Mucosa of rectum (tissue), 2 donors: ENCODE results near the gene ASIC2.
A peak's percentile ranks its signal among the peaks of the same experiment; 100 is the strongest.

Experiments used
- H3K27ac ChIP-seq, 2 donors: one replicate each; pipeline ENCODE4 v1.7.0; 2013; ENCODE audit warnings: inconsistent platforms in 2 of 2, low read depth in 2 of 2, low read length in 2 of 2
- H3K27me3 ChIP-seq, 2 donors: one replicate each; pipeline ENCODE4 v1.7.0; 2013; ENCODE audit warnings: low read length in 2 of 2; ENCODE audit not compliant: control insufficient read depth in 2 of 2, insufficient read depth in 2 of 2
- H3K36me3 ChIP-seq, 2 donors: one replicate each; pipeline ENCODE4 v1.7.0; 2013; ENCODE audit warnings: low read length in 2 of 2; ENCODE audit not compliant: control insufficient read depth in 2 of 2, insufficient read depth in 2 of 2
- H3K4me1 ChIP-seq, 2 donors: one replicate each; pipeline ENCODE4 v1.7.0; 2013; ENCODE audit warnings: low read length in 2 of 2, mild to moderate bottlenecking in 1 of 2; ENCODE audit not compliant: control insufficient read depth in 2 of 2, insufficient read depth in 2 of 2
- H3K4me3 ChIP-seq, 2 donors: one replicate each; pipeline ENCODE4 v1.7.0; 2013; ENCODE audit warnings: low read length in 2 of 2
- H3K9ac ChIP-seq, 2 donors: one replicate each; pipeline ENCODE4 v1.7.0; 2013; ENCODE audit warnings: low read length in 2 of 2, low read depth in 1 of 2, mild to moderate bottlenecking in 1 of 2
- H3K9me3 ChIP-seq, 2 donors: one replicate each; pipeline ENCODE4 v1.7.0; 2013; ENCODE audit warnings: low read length in 2 of 2; ENCODE audit not compliant: control insufficient read depth in 2 of 2
- donor health status: healthy.
- donor health status: Normal muscosa, but diverticular disease.

The ASIC2 gene

DNA sequence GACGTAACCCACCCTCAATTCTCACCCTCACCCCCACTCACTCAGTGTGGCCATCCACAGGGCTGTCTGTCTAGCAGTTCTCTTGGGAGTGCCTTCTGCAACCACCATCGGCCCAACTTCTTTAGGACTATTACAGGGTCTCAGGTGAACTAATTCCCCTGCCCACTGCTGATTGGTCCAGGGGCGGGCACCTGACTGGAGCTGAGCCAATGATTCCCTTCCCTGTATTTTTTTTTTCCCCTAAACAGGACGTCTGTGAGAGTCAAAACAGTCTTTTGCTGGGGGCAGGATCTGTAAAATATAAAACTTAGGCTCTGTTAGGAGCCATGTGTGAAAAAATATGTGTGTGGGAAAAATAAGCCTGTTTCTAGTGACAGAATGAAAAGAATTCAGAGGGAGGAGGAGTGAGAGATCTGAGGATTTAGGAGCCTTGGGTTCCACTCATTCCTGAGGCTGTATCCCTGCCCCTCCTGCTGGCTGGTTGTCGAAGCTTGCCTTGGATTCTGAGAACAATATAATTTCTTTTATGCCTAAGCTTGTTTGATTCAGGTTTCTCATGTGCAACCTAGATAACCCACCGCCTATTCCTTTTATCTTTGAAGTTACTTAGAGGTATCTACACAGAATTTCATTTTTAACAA, 186.4 kb downstream of the ASIC2 start:
- no peaks in the 10 kb centered on the region for H3K27me3 ChIP-seq
- H3K4me3 ChIP-seq, result no peak overlapping the region

DNA sequence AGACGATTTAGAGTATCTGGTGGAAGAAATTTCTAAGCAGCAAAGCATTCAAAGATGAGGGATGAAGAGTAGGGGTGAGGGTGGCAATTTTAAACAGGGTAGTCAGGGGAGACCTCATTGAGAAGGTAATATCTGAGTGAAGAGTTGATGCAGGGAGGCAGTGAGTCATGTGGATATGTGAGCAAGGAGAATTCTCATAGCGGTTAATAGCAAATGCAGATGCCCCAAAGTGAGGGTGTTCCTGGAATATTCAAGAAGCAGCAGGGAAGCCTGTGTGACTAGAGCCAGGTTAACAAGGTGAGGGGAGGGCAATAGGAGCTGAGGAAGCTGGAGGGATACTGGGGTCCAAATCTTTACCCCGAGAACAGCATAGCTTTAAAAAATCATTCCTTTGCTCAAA, 187.2 kb downstream of the ASIC2 start:
- Histone ChIP-seq H3K27ac (no peak overlapping the region), H3K4me1 (no peaks in the 10 kb centered on the region), H3K36me3 (no peaks in the 10 kb centered on the region), H3K27me3 (no peaks in the 10 kb centered on the region), H3K9ac (no peak overlapping the region), H3K4me3 (no peak overlapping the region), H3K9me3 (no peaks in the 10 kb centered on the region)

More for the DNA sequence above, 186.4 kb downstream of the ASIC2 start:
- Histone ChIP-seq H3K4me1 (no peaks in the 10 kb centered on the region), H3K9me3 (no peaks in the 10 kb centered on the region), H3K9ac (no peak overlapping the region), H3K36me3 (no peaks in the 10 kb centered on the region), H3K27ac (no peak overlapping the region)

DNA sequence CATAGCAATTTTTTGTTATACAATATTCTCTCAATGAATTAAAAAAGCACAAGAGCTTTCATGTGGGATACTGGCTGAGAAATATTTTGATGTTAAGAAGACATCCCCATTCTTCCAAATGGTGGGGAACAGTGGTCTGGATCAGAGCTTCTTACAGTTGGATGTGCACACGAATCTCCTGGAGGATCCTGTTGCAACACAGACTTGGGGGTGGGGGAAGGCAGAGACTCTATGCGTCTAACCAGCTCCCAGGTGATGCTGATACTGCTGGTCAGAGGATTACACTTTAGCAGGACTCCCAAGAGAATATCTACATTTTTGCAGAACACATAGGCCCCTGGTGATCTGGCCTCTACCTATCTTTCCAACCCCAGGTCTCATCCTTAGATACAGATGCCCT, 193.2 kb downstream of the ASIC2 start:
- H3K9me3 ChIP-seq, result no peaks in the 10 kb centered on the region
- H3K4me1 ChIP-seq, result no peaks in the 10 kb centered on the region
- H3K9ac ChIP-seq, result no peak overlapping the region
- H3K27ac ChIP-seq, result no peak overlapping the region
- H3K36me3 ChIP-seq, result no peaks in the 10 kb centered on the region
- peaks cover 0 to 5% of the 10 kb centered on the region in 2 donors for H3K27me3 ChIP-seq
- H3K4me3 ChIP-seq, result no peak overlapping the region

DNA sequence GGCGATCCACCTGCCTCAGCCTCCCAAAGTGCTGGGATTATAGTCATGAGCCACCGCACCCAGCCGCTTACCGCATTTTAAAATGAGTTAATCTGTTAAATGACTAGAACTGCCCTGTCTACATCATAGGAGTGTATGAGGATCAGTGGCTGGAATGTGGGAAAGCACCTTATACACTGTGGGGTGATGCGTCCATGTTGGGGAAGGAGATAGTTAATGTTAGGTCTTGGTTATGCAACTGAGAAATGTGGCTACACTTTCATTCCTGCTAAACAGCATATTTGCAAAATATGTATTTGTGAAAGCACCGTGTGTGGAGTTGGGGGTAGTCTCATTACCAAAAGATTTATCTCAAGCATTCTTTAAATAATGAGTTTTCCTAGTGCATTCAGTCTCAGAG, 193.8 kb downstream of the ASIC2 start:
- Histone ChIP-seq H3K27ac (no peak overlapping the region), H3K27me3 (peaks cover 0 to 5% of the 10 kb centered on the region in 2 donors), H3K9me3 (no peaks in the 10 kb centered on the region), H3K4me1 (no peaks in the 10 kb centered on the region), H3K4me3 (no peak overlapping the region), H3K9ac (no peak overlapping the region), H3K36me3 (no peaks in the 10 kb centered on the region)

DNA sequence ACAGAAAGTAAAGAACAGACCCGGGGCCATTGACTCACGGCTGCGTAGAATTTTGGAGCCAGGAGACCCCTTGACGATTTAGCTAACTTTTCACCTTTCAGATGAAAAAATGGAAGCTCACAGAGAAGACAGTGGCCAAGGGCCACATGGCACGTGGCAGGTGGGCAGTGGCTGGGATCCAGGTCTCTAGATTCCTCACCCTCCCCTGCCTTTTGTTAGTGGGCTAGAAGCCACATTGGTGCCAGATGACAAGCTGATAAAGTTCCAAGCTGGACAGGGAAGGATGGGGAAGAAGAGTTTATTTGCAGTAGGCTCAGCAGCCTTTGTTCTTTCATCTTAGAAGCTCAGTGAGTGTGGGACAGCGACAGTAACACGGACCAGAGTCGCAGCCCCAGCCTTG, 195.7 kb downstream of the ASIC2 start:
- Histone ChIP-seq H3K27ac (no peak overlapping the region), H3K4me1 (no peaks in the 10 kb centered on the region), H3K4me3 (no peak overlapping the region), H3K9me3 (no peaks in the 10 kb centered on the region), H3K36me3 (no peaks in the 10 kb centered on the region), H3K27me3 (peaks cover 0 to 5% of the 10 kb centered on the region in 2 donors), H3K9ac (no peak overlapping the region)

DNA sequence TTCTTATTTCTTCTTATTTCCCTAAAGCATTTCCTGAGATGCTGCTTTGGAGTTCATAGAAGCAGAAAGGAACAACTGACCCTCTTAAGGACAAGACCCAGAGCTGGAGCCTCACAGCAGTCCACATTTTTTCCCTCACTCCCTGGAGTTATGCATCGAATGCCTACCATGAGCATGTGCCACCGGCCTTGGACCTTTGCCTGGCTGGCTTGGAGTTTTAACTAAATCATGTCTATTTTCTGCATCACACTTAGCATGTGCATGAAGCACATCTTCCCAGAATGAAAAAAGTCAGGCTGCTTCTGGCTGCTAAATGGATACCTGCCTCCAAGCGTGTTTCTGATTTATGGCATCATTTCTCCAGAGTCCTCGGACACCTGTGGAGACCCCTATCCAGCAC, 196.9 kb downstream of the ASIC2 start:
- Histone ChIP-seq H3K36me3 (no peaks in the 10 kb centered on the region), H3K27me3 (peaks cover 0 to 5% of the 10 kb centered on the region in 2 donors), H3K9ac (no peak overlapping the region), H3K9me3 (no peaks in the 10 kb centered on the region), H3K27ac (no peak overlapping the region), H3K4me1 (no peaks in the 10 kb centered on the region), H3K4me3 (no peak overlapping the region)

DNA sequence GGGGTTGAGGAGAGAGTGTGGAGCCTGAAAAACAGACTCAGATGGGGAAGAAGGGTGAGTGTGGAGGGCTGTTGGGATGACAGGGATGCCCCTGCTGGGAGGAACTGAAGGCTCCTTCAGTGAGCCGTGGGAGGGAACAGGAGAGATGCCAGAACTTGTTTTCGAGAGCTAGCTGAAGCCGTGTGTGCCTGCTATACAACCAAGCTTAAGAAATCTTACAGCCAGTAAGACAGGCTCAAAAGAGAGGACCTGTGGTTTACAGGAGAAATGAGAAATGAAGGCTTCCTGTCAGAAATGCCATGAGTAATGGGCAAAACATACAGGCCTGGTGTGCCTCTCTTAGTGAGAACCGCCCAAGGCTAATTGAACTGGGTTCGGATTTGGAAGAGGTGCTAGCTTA, 201.8 kb downstream of the ASIC2 start:
- H3K27ac ChIP-seq, result no peak overlapping the region
- H3K9ac ChIP-seq, result no peak overlapping the region
- H3K9me3 ChIP-seq, result no peaks in the 10 kb centered on the region
- peaks cover 5 to 13% of the 10 kb centered on the region in 2 donors for H3K4me1 ChIP-seq
- no peak overlapping the region for H3K4me3 ChIP-seq
- H3K27me3 ChIP-seq, result no peaks in the 10 kb centered on the region
- H3K36me3 ChIP-seq, result no peaks in the 10 kb centered on the region

DNA sequence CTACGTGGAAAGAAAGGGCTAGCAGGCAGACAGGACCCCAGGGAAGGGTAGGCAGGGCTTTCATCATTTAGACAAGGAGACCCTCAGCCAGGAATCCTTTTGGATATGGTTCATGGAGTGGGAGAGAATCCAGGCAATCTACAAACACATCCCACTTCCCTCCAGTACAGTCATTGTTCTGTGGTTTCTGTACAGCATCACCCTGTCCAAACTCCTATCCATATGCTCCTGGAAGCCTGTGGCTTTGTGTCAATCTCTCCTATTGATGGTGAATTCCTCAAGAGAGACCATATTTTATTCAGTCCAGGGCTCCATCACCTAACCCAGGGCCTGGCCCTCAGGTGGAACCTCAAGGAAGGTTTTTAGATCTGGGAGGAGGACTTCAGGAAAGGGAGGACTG, 202.3 kb downstream of the ASIC2 start:
- Histone ChIP-seq H3K4me3 (no peak overlapping the region), H3K9ac (no peak overlapping the region), H3K27me3 (no peaks in the 10 kb centered on the region), H3K4me1 (peaks cover 5 to 18% of the 10 kb centered on the region in 2 donors), H3K9me3 (no peaks in the 10 kb centered on the region), H3K36me3 (no peaks in the 10 kb centered on the region), H3K27ac (no peak overlapping the region)

DNA sequence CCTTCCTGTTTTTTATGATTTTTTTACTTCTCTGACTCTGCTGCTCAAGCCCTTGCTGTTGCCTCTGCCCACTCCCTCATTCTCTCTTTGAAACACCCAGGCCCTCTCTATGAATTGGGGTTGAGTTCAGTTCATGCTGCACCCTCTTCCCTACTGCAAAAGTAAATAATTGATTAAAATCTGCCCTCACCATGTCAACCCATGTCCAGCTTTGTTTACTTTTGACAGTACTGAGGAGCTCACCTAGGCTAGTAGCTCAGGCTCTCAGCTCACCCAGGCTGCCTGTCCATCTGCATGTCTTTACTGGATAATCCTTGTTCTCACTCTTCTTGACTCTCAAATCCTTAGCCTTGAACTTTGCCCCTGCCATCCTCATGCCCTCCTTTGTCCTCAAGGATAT, 206.2 kb downstream of the ASIC2 start:
- Histone ChIP-seq H3K4me3 (no peak overlapping the region), H3K36me3 (no peaks in the 10 kb centered on the region), H3K27me3 (no peaks in the 10 kb centered on the region), H3K9ac (no peak overlapping the region), H3K4me1 (peaks cover 15 to 35% of the 10 kb centered on the region in 2 donors), H3K9me3 (no peaks in the 10 kb centered on the region), H3K27ac (no peak overlapping the region)

DNA sequence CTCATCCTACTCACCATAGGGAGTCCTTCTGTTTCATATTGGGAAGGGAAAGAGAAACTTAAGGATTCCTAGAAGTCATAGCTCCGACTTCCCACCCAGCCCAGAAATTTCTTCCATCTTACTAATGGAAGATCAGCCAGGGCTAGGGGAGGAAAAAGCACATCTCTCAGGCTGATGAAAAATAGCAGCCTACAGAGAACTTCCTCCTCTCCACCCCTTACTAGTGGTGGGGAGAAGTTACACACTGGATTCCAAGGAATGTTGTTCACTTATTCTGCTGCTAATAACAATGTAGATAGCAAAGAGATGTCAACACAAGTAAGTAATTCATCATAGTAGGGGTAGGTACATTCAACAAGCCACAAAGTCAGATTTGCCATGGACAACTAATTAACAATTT, 207.1 kb downstream of the ASIC2 start:
- Histone ChIP-seq H3K27ac (no peak overlapping the region), H3K4me3 (no peak overlapping the region), H3K9me3 (no peaks in the 10 kb centered on the region), H3K9ac (no peak overlapping the region), H3K36me3 (no peaks in the 10 kb centered on the region), H3K4me1 (peaks cover 15 to 35% of the 10 kb centered on the region in 2 donors), H3K27me3 (no peaks in the 10 kb centered on the region)

DNA sequence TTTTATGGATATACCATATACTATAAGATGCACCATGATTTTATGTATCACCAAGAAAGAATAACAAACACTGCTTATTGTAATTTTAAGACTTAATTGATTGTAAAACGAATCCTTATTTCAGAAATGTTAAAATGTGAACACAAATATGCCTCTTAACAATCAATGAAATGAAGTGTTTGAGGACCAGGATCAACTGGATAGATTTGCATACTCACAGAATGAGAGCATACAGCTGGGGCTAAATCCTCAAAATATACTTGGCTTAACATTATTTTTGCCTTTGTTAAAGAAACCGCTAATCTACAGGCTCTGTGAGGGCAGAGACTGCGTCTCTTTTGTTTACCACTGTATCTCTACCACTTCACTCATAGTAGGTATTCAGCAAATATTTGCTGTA, 207.8 kb downstream of the ASIC2 start:
- H3K9ac ChIP-seq, result no peak overlapping the region
- H3K27ac ChIP-seq, result peak overlapping the region; percentile 48 to 56
- H3K36me3 ChIP-seq, result no peaks in the 10 kb centered on the region
- no peak overlapping the region for H3K4me3 ChIP-seq
- peaks cover 15 to 40% of the 10 kb centered on the region in 2 donors for H3K4me1 ChIP-seq
- H3K27me3 ChIP-seq, result no peaks in the 10 kb centered on the region
- no peaks in the 10 kb centered on the region for H3K9me3 ChIP-seq
